GM11168 (cell line): ENCODE results near the gene TMEM205.
"Not testable (repeated sequence)": the region's sequence is repeated elsewhere in the genome, so short reads cannot be mapped to it uniquely, and the experiment has no call there.

Experiments used
- in situ Hi-C: fragments of 300-500 bp; cut with MboI; formaldehyde crosslinking; loops from one replicate; pipeline ENCODE4 v1.12.0; 2022; ENCODE audit warnings: low sequenced_read_pairs; ENCODE audit not compliant: unreplicated experiment

Gene TMEM205

DNA sequence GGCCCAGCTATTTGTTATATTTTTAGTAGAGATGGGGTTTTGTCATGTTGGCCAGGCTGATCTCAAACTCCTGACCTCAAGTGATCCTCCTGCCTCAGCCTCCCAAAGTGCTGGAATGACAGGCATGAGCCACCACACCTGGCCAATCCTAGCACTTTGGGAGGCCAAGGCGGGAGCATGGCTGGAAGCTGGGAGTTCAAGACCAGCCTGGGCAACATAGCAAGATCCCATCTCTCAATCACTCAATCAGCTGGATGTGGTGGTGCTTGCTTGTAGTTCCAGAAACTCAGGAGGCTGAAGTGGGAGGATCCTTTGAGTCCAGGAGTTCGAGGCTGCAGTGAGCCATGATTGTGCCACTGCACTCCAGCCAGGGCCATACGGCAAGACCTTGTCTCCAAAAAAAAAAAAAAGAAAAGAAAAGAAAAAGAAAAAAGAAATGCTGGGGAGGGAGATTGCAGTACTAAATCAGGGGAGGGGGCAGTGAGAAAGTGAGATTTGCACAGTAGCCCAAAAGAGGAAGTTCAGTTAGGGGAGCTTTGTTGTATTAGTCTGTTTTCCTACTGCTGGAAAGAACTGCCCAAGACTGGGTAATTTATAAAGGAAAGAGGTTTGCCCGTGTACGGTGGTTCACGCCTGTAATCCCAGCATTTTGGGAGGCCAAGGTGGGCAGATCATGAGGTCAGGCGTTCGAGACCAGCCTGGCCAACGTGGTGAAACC lies 25.6 kb downstream of the TMEM205 start:
- in situ Hi-C loops = not testable (repeated sequence)

DNA sequence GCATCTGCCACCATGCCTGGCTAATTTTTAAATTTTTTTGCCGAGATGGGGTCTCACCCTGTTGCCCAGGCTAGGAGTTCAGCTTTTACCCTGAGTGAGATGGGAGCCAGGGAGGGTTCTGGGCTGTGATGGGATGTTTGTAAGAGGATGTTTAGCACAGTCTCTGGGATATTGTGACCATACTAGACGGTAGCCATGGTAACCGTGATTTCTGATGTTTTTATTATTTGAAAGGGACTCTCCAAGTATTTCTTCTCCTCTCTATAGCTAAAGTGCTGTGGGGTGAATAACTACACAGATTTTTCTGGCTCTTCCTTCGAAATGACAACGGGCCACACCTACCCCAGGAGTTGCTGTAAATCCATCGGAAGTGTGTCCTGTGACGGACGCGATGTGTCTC lies 39.7 kb downstream of the TMEM205 start:
- in situ Hi-C loops = no loop called here

GRCh38 chr19:11304936-11305335 lies 41.1 kb downstream of the TMEM205 start:
- in situ Hi-C loops = no loop called here

DNA sequence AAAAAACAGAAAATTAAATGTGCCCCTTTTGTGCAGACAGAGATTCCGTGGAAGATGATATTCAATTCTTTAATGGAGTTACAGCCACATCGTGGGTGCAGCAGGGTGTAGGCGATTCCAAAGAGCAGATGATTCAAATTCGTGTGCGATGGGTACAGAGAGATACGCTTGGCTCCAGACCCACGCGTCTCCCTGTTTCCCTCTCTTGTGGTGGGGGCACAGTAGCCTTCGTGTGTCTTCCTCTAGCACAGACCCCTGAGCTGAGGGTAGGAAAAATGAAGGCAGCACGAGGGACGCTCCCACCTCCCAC lies 45.3 kb downstream of the TMEM205 start:
- in situ Hi-C loops = no loop called here

DNA sequence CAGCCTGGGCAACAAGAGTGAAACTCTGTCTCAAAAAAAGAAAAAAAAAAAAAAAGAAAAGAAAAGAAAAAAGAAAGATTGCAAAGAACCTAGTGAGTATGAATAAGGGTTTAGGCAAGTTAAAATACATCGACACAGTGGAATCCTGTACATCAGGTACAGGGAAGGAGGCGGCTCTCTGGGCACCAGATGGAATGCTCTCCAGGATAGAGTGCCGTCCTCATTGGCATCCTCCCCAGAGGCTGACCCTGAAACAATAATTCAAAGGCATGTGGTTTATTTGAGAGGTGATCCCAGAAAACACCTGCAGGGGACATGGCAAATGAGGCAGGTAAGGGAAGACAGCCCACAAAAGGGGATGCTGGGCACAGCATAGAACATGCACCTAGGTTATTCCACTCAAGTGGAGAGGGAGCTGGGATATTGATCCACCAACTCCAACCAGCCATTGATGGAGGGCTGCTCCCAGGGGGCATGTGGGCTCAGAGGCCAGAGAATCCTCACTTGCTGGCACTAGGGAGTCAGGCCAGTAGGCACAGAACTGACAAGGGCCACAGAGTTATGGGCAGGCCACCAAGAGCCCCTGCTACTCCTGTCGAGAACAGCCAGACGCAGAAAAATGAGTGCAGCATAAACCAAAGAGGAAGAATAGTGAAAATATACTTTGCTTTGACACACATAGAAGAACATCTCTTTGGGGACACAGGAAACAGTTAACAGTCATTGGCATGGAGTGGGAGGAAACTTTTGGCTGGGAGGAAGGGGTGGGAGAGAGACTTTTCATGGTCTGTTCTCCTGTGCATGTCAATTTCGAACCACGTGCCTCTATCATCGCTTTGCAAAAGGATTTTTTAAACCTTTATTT lies 45.9 kb downstream of the TMEM205 start:
- in situ Hi-C loops = no loop called here

GRCh38 chr19:11296264-11296663 lies 49.8 kb downstream of the TMEM205 start:
- in situ Hi-C loops = no loop called here

DNA sequence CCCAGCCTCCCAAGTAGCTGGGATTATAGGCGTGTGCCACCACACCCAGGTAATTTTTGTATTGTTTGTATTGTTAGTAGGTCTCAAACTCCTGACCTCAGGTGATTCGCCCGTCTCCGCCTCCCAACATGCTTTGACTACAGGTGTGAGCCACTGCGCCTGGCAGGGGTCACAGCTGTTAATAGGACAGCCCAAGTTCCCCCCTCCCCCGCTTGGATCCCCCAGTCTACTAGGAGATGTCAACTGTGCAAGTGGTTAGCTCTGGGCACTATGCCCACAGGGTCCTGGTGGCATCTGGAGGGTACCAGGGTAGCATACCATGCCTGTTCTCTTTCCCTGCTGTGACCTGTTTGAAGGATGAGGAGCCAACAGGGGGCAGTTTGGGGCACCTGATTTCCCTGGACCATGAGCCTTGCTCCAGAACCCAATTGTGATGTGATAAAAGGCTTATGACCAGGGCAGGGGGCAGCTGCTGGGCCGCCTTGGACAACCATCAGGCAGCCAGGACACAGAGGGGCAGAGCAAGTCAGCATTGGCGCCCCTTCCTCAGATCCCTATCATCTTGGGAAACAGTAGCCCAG lies 50.3 kb downstream of the TMEM205 start, which contains the start of gene TSPAN16:
TSPAN16 (plus strand) TSS at position 496 of the 581 bp plus-strand sequence. CDS start 138 bp downstream, outside the sequence.
- in situ Hi-C loops = no loop called here

DNA sequence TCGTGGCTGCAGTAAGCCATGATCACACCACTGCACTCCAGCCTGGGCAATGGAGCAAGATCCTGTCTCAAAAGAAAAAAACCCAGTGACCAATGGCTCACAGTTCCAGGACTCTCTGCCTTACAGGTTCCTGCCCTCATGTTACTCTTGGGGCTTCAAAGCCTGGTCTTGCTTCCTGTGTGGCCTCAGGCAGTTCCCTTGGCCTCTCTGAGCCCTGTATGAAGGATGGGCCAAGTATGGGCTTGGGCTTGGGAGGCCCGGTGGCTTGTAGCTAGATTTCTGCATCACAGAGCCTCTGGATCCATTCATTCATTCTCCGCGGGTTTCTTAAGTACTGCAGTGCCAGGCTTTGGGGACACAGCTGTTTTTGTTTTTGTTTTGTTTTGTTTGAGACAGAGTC lies 50.9 kb downstream of the TMEM205 start:
- in situ Hi-C loops = no loop called here

DNA sequence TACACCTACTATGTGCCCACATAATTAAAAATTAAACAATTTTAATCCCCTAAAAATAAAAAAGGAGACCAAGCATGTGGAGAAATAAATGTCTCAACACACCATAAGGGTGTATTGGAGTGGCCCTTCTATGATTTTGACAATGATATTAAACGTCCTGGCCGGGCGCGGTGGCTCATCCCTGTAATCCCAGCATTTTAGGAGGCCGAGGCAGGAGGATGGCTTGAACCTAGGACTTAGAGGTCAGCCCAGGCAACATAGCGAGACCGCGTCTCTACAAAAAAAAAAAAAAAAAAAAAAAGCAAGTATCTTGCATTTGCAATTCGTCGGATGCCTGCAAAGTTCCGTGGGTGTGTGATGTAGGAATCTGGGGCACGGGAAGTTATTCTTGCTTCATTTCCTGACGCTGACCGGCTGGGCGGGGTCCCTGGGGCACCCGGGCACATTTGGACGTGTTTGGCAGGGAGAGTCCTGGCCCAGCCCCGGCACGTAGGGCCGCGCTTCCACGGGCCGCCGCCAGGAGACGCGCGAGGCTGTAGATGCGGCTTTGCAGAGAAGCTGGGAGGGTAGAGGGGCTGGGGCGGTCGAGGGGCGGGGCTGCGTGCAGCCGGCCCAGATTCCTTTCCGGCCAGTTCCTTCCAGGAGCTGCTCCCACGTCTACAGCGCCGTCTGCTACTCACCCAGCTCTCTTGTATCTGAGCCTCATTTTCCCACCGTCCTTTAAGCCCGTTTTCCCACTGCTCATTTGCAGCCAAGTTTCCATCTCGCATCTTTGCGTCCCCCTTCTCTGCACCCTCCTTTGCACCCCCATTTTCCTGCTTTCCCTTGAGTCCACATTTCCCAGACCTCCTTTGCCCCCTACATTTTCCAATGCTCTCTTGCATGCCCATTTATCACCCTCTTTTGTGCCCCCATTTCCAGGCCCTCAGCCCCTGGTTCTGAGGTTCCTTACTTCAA lies 52.4 kb downstream of the TMEM205 start:
- in situ Hi-C loops = no loop called here
